Adrenal gland (tissue), 12 donors: ENCODE measurements around the gene CATSPERB. TPM values are rescaled to one million over a fixed set of nuclear protein-coding genes. Genes with fewer than 3 reads are reported as not detected.
"Not testable (repeated sequence)": the region's sequence is repeated elsewhere in the genome, so short reads cannot be mapped to it uniquely, and the experiment has no call there.

Experiments
- DNase-seq, 7 donors: peaks; one replicate each; pipeline ENCODE4 v3.0.0-alpha.2; 2019 to 2020
- H3K27ac ChIP-seq, 5 donors: fragments of 200-600 bp; sonication (generic) in 4 of 5; 1 replicate in 3 of 5; 2 replicates in 2 of 5; pipeline versions ENCODE4 v1.5.1 to v1.8.0; 2016 to 2020; ENCODE audit warnings: mild to moderate bottlenecking in 1 of 5
- H3K27me3 ChIP-seq: fragments of 200-600 bp; 2 replicates; pipeline ENCODE4 v1.8.0; 2021
- H3K36me3 ChIP-seq, 2 donors: fragments of 200-600 bp; replicated peaks in 1 of 2; 1 replicate in 1 of 2; 2 replicates in 1 of 2; pipeline versions ENCODE4 v1.5.1 to v1.8.0; 2018 to 2022
- H3K4me1 ChIP-seq, 2 donors: fragments of 200-600 bp; replicated peaks in 1 of 2; 1 replicate in 1 of 2; 2 replicates in 1 of 2; pipeline versions ENCODE4 v1.5.1 to v1.8.0; 2018 to 2021
- H3K4me3 ChIP-seq, 4 donors: fragments of 200-600 bp; sonication (generic) in 3 of 4; one replicate each; pipeline ENCODE4 v1.5.1; 2016 to 2018
- H3K9me3 ChIP-seq, 3 donors: fragments of 200-600 bp; sonication (generic) in 1 of 3; replicated peaks in 1 of 3; 1 replicate in 2 of 3; 2 replicates in 1 of 3; pipeline versions ENCODE4 v1.5.1 to v1.8.0; 2016 to 2021
- CTCF ChIP-seq, 6 experiments: fragments of 450-650 bp in 4 of 6; fragments of 200-600 bp in 2 of 6; sonication (generic) in 1 of 6; IDR thresholded peaks; 1 replicate in 5 of 6; 2 replicates in 1 of 6; pipeline versions ENCODE4 v1.5.1 to v1.8.0; 2016 to 2021; ENCODE audit warnings: antibody characterized with exemption in 6 of 6, mild to moderate bottlenecking in 2 of 6, moderate library complexity in 1 of 6
- POLR2A ChIP-seq, 2 donors: fragments of 450-650 bp; IDR thresholded peaks; one replicate each; pipeline ENCODE4 v1.6.1; 2017; ENCODE audit warnings: antibody characterized with exemption in 2 of 2, mild to moderate bottlenecking in 2 of 2, moderate library complexity in 1 of 2
- WGBS, 4 donors: extraction: QIAGEN DNeasy Blood & Tissue Kit in 2 of 4; methylation state at CpG; one replicate each; pipeline versions ENCODE4 v1.1.5 to v1.1.7; 2013 to 2017; 5-methylcytosine and 5-hydroxymethylcytosine counted together
- intact Hi-C, 2 donors: fragments of 100-400 bp; cut with DNase I; formaldehyde crosslinking; loops; one replicate each; pipeline versions ENCODE4 v1.14.1 to v1.15.0; 2022 to 2023
- polyA plus RNA-seq, 3 donors: library from polyadenylated mRNA; stranded (reverse); fragments of 200-250 nt in 2 of 3; fragments of 350-450 nt in 1 of 3; fragmentation: Illumina TruSeq in 1 of 3; extraction: RNeasy Lipid Tissue Mini Kit (QIAGEN cat#74804) in 1 of 3; gene quantifications; one replicate each; pipeline ENCODE4 v1.2.3, GENCODE V29; 2013 to 2014
- total RNA-seq, 9 donors: library from RNA; depleted of rRNA in 4 of 9; stranded (reverse); fragments of >200 nt in 4 of 9; fragments of 120-200 nt in 1 of 9; fragmentation: NEBNext Ultra II Directional in 1 of 9; extraction: Animal tissue kit (Norgen Biotek cat#: 25700) in 1 of 9; gene quantifications; one replicate each; pipeline versions ENCODE4 v1.1.0 to v1.2.4, GENCODE V29; 2013 to 2023
- donor health status: healthy with polysubstance abuse.
- donor health status: Bipolar disorder and iron deficiency.
- donor health status: DM: yes; HTN: yes; CAD: no.
- donor health status: DM: no; HTN: no; CAD: no.
- donor health status: DM: no; HTN: no; CAD: no.
- donor health status: DM: yes; HTN: yes; CAD: no.

The CATSPERB gene
- total and polyA plus RNA-seq, 12 donors = 0.11 to 3.2 (median 0.70) TPM; not detected in 2

GRCh38 chr14:91685600-91685999 lies 46.3 kb downstream of the CATSPERB start:
- Histone ChIP-seq H3K4me1 (no peaks in the 10 kb centered on the region), H3K36me3 (no peaks in the 10 kb centered on the region), H3K27me3 (no peaks in the 10 kb centered on the region), H3K27ac (no peak overlapping the region), H3K4me3 (no peak overlapping the region), H3K9me3 (no peaks in the 10 kb centered on the region)
- no peak for TF ChIP-seq POLR2A (IDR thresholded peaks at IDR 0.05)
- no peak for TF ChIP-seq CTCF (IDR thresholded peaks at IDR 0.05)
- intact Hi-C loops = no loop called here
- 41 to 71% (median 64%) methylated on average over 1 of the region's 1 CpG for WGBS, 4 donors
- DNase-seq = no peak

DNA sequence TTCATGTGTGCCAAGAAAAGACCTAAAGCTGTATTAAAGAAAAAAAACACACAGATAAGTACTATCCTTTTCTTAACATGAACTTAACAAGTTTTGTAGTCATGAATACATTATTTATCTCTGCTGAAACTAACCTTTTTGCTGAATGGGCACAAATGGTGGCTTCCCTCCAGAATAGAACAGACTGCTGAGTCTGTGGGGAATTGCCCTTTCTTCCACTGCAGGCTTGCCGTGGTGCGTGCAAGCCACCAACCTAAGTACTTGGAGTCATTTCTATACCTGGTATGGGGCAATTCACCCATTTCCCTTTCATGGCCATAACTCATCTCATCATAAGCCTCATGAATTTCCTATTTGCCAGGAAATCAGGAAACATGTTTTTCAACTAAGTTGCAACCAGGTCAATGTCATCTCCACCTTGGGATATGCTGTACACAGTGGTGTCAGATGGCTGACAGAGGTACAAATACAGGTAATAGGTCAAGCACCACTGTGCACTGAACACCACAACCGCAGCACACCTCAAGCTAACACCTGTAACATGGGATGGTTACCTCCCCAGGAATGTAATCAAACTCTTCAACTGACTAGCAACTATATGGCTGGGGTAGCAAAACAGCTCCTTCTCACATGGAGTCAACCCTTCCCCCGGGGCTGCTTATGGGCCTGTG lies 49.9 kb downstream of the CATSPERB start:
- TF ChIP-seq CTCF (IDR thresholded peaks at IDR 0.05) = no peak
- Histone ChIP-seq H3K36me3 (no peaks in the 10 kb centered on the region), H3K4me1 (no peaks in the 10 kb centered on the region), H3K9me3 (no peaks in the 10 kb centered on the region), H3K27me3 (no peaks in the 10 kb centered on the region), H3K27ac (no peak overlapping the region), H3K4me3 (no peak overlapping the region)
- no peak for DNase-seq
- intact Hi-C loops = no loop called here
- 73 to 85% (median 79%) methylated on average over 4 of the region's 4 CpGs for WGBS, 4 donors

GRCh38 chr14:91681118-91681517 lies 50.8 kb downstream of the CATSPERB start:
- intact Hi-C loops = no loop called here
- DNase-seq = no peak
- Histone ChIP-seq H3K27me3 (no peaks in the 10 kb centered on the region), H3K36me3 (no peaks in the 10 kb centered on the region), H3K4me3 (no peak overlapping the region), H3K27ac (no peak overlapping the region), H3K4me1 (no peaks in the 10 kb centered on the region), H3K9me3 (no peaks in the 10 kb centered on the region)
- TF ChIP-seq POLR2A (IDR thresholded peaks at IDR 0.05) (no peak), CTCF (IDR thresholded peaks at IDR 0.05) (no peak)
- WGBS, 4 donors = 73 to 85% (median 81%) methylated on average over 4 of the region's 4 CpGs

DNA sequence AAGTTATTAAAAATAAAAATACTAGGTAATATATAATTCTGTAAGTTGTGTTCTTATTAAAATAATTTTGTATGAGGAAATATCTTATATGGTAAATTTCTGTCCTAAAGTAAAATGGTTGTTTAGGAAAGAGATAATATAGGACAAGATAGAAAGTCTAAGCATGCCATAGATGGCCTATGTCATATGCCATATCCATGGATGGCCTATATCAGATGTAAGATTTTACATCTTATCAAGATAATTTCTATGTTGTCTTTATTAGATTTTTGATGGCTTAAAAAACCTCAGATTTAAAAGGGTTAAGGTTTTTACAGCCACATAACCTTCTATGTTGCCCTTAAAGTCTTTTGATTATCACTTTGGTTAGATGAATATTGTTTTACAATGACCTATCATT lies 52.6 kb downstream of the CATSPERB start:
- intact Hi-C loops = no loop called here
- no peak for TF ChIP-seq POLR2A (IDR thresholded peaks at IDR 0.05)
- no peak for TF ChIP-seq CTCF (IDR thresholded peaks at IDR 0.05)

GRCh38 chr14:91677687-91678086 lies 54.2 kb downstream of the CATSPERB start:
- H3K9me3 ChIP-seq, H3K4me1 ChIP-seq, H3K4me3 ChIP-seq, DNase-seq, intact Hi-C loops, H3K27me3 ChIP-seq, H3K27ac ChIP-seq, H3K36me3 ChIP-seq: not testable (repeated sequence)
- 72 to 87% (median 85%) methylated on average over 3 of the region's 3 CpGs for WGBS, 4 donors

More for the DNA sequence above, 52.6 kb downstream of the CATSPERB start:
- H3K27me3 ChIP-seq = no peaks in the 10 kb centered on the region
- no peak overlapping the region for H3K4me3 ChIP-seq
- H3K9me3 ChIP-seq = no peaks in the 10 kb centered on the region
- H3K36me3 ChIP-seq = no peaks in the 10 kb centered on the region
- no peak overlapping the region for H3K27ac ChIP-seq
- no peak for DNase-seq
- H3K4me1 ChIP-seq = no peaks in the 10 kb centered on the region
